HG03108 (cell line): Measurements from ENCODE around the gene CHIT1.

Source experiments
- ATAC-seq: cut with Tn5 transposase; IDR thresholded peaks from one replicate; pipeline ENCODE4 v1.9.1; 2021; ENCODE audit warnings: moderate library complexity; ENCODE audit not compliant: unreplicated experiment

The CHIT1 gene

DNA sequence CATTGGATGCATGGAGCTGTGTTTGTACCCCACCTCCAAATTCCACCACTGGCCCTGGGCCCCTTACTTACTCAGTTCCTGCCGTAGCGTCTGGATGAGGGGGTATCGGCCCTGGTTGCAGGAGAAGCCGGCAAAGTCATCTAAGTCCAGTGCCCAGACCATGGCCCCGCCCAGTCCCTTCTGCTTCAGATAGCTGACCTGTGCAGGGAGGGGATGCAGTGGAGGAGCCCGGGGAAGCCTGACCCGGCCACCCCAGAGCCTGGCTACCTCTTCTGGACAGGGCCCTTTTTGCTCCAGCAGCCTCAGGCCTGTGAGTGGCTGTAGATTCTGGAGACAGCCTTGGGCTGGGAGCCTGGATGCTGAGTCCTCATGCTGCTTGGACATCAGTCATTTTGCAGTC is 11.8 kb downstream of the CHIT1 start:
- no peak for ATAC-seq

DNA sequence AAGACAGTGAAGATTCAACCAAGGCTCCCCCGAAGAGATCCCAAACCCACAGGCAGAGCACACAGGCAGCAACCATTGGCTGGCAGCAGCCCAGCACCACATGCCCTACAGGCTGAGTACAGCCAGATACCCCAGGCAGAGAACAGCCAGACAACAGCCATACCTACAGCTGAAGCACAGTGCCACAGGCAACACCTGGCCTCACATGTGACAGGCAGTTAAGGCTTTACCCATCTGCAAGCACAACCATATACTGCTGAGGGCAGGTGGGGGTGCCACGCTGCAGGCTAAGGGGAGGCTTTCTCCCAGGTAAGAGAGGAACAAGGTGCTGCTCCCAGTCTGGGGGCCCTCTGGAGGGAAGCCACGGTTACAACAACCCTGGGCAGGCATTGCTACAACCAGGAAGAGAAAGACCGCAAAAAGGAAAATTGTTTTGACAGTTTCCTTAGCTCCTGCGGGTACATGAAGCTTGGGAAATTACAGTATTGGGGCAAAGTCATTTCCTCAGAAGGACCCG is 12.3 kb downstream of the CHIT1 start:
- ATAC-seq: no peak

DNA sequence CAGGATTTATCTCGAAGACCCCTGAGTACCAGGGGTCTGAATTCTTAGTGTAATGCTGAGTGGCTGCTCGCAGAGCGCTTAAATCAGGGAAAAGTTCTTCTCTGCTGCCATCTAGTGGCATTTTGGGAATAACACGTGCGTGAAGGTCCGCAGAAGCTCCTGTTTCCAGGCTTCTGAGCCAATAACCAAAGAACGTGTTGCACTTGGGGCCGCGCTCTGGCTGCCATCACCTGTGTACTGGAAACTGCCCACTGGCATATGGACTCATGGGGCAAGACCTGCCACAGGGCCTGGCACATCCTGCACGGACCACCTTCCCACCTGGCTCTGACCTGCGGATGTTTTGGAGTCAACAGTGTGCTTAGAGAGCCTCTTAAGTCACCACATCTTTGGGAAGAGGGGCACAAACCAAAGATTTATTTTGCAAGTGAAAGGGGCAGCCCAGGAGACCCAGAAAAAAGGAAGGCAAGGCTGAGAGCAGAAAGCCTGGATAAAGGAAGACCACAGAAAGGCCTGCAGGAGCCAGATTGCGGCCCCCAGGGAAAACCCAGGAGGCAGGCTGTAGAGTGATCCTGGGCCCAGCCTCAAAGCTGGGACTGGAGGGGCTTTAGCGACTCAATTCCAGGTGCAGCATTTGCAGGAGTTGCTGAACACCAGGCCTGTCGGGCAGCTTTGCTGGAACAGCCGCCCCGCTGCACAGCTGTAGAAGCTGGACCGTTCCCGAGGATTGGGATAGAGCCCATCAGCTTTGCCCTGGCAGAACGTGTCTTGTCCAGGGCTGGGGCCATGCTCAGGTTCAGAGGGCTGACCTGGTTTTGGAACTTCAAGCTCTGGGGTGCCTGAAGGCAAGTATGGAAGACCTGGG is 13.0 kb downstream of the CHIT1 start:
- no peak for ATAC-seq

DNA sequence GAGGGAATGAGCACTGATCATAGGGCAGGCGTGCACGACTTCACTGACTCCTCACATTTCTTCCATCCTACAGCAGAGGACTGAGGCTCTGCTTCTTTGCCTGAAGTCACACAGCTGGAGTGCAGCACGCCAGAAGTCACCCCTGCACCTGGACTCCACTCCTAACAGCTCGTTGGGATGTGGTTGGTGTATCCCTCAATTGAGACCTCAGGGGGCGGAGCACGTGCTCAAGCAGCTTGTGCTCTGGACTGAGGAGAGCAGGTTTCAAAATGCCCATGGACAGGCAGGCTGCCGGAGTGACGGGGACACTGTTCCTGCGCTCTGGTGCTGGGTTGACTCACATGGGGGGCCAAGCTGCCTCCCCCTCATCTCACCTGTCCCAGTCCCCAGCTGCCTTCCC is 13.9 kb downstream of the CHIT1 start:
- ATAC-seq: no peak

DNA sequence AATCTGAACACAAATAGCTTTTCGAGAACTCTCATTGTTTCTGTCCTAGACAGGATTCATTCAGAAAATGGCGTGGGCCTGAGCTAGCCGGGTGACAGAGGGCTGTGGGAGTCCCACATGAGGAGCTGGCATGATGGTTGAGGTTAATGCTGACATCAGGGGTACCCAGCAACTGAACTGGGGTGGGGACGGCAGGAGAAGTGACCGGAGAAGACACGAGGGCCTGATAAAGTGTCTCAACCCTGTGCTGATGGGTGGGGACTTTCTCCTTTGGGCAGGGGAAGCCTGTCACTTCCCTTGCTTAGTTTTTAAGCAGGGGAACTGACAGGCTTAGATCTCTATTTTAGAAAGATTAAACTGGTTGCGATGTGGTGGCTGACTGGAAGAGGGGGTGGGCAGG is 14.6 kb downstream of the CHIT1 start:
- no peak for ATAC-seq

DNA sequence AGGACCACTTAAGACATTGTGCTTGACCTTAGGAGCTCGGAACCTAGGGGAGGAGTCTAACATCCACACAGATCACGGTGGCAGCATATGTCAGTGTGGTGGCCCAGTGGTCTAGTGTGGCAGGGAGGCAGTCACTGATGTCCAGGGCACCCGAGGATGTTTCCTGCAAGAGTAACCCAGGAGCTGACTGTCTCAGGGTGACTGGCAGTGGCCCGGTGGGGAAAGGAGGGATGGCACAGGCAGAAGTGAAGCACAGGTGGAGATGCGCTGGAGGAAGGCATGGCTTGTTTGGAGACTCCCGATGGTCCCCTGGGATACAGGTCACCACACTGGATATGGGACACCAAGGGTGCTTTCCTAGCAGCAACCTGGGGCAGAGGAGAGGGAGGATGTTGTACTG is 16.3 kb downstream of the CHIT1 start:
- ATAC-seq: no peak

DNA sequence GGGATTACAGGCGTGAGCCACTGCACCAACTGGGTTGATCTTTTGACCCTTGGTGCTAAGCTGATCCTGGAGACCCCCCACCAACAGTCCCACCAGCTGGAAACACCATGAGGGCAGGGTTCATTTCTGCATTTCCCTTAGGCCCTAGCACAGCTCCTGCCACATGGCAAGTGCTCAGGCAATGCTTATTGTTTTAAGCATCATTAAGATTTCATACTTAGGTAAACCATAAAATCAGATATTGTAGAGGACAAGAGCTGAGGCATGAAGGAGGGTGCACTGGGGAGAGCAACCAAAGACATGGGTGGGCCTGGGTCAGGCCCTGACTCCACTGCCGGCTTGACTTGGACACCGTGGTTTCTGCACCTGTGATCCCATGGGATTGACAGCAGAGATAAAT is 17.7 kb downstream of the CHIT1 start:
- ATAC-seq: no peak

DNA sequence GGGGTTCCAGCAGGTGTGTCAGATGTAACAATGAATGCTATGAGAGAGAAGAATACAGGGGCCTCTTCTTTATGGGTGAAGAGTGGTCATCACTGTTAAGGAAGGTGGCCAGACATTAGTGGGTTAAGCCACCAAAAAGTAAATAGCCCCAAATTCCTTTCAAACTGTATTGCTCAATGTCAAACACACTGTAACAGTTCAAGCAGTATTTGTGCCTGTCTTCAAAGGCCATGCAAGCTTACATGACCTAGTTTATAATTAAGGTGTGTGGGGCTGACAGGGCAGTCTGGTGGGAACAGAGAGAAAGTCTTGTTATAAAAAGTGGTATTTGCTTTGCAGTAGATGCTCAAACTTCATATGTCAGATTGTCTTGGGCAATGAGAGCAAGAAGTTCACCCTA is 18.5 kb downstream of the CHIT1 start:
- ATAC-seq: no peak

DNA sequence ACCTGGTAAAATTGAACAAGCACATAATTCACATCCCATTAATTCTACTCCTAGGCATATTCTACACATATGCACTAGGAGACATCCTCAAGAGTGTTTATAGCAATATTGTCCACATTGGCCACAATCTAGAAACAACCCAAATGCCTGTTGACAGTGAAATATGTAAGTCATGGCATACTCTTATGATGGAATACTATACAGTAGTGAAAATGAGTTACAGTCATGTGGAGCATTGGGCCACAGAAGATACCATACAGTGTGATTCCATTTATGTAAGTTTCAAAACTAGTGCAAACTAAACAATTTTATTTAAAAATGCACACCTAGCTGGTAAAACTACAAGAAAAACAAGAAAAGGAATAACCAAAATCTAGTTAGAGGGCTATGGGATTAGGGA is 19.1 kb downstream of the CHIT1 start:
- ATAC-seq: no peak

DNA sequence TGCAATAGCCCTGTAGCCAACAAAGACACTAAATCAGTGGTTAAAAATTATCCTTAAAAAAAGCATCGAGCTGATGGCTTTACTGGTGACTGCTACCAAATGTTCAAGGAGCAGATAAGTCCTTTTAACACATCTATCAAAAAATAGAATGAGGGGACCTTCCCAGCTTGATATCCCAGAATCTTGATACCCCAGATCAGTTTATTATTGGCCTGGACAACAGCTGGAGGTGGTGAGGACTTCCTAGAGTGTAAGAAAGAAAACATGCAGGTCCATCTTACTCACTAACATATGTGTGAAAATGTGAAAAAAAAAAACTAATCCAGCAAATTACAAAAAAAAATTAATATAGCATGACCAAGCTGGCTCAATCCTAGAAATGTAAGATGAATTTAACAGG is 21.3 kb downstream of the CHIT1 start:
- no peak for ATAC-seq

DNA sequence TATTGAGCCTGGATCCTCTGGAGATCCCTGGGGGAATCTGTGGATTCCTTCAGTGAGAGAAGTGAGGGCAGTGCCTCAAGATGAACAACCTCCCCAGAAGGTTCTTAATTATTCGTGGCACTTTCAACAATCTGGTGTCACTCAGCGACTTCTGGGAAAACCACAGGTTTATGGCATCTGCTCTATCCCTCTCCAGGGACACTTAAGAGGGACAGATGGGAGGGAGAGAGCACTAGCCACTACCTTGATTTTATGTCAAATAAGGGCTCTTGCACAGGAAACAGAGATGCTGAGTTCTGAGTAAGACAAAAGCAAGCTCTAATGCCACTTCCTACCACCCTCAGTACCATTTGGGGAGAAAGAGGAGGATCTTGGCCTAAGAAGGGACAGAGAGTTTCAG is 21.7 kb downstream of the CHIT1 start:
- ATAC-seq: no peak

DNA sequence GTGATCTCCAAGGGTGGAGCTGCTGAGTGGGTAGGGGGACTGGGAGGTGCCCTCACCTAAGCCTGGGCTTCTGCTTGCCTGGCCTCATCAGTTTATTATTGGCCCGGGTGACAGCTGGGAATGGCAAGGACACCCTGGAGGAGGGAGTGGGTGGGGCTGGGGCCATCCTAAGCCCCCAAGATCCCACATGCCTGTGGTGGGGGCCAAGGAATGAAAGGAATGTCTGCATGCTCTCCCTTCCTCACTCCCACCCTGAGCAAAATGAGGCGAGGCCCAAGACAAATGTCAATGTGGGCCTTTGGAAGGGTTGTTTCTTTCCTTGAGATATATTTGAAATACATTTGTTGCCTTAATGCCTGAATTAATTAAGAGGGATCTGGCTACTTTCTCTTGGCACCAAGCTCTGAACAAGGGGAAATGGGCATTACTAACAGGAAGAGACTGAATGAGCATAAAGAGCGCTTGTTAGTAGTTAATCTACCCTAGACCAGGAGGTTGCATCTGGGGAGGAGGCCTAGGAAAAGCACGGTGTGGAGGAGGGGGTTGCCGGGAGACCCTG is 23.3 kb downstream of the CHIT1 start:
- ATAC-seq: no peak

DNA sequence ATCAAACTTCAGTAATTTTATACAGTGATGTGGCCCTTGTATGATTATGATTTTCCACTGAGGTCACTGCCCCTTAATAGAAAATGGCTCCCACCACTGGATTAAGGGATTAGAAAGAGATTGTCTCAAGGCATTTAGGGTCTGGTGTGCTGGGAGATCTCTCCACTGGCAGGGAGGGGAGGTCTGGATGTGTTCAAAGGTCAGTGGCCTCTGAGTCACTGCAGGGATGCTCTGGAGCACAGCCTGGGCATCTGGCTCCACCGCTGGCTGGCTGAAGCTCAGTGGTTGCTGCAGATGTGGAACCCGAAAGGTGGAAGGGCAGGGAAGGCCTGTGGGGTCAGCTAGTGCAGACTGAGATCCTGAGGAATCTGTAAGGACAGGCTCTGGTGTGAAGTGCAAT is 24.7 kb downstream of the CHIT1 start:
- no peak for ATAC-seq

DNA sequence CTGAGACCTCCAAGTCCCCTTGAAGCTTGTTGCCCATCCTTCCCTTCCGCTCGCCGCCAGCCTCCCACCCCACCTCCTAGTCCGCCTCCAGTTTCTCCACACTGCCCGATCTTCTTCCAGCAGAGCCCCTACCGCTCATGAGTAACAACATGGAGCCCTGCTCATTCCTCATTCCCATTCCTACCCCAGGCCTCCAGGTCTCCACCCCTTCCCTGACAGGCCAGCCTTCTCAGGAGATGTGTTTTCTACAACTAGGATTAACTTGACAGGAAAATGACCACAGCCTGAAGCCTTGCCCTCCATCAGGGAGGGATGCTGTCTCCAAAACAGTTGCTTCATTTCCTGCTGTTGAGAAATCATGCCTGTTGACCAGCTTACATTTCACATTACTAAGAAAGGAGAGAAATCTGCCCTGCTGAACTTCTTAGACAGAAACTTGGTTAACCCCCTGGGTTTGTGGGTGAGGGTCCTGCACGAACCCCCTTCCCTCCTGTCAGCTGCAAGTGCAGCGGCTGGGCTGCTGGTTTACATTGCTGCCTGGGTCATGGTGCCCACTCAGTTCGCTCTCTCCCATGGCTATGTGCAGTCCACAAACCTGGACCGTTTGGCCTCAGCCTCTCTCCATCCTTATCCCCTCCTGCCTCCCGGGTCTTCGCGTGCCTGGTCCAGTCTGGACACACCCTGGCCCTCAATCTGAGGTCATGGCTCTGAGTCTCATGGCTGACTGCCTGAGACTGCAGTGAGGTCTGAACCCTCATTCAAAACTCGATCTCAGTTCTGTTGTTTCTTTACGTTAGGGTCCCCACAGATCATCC is 26.8 kb downstream of the CHIT1 start:
- ATAC-seq: no peak

DNA sequence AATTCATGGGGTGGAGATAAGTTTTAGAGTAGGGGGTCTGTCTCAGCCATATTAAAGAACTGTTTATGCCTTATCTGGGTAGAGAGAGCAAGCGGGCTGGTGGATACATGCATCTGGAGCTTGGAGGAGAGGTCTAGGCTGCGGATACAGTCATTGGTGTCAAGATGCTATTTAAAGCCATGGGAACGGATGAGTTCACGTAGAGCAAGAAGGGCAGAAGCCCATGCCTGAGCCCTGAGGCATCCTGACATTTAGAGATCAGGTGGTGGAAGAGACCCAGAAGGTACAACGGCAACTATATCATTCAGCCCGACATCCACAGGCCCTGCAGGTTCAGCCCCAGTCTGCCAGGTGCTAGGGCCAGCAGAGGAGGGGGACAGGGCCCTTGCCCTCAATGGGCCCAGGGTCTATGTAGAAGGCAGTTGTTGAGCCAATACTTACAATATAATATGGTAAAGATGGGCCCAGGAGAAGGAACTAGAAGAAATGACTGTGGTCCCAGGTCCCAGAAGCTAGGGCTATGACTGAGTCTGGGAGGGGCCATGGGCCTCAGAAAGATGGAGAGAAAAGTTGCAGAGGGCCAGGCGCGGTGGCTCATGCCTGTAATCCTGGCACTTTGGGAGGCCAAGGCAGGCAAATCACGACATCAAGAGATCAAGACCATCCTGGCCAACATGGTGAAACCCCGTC is 27.8 kb downstream of the CHIT1 start:
- ATAC-seq: no peak

DNA sequence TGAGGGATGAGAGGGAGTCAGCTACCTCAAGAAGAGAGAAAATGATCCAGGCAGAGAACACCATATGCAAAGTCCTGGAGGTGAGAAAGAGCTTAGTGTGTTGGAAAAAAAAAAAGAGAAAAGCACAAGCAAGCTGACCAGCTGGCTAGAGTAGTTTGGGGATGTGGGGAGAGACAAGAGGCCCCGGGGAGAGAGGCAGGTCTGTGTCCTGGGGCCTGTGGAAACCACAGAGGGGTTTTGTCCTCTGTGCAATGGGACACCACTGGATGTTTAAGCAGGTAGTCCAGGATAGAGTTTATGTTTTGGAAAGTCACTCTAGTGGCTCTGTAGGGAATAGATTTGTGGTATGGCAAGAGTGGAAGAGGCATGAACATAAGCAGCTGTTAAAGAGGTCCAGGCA is 28.6 kb downstream of the CHIT1 start:
- no peak for ATAC-seq

DNA sequence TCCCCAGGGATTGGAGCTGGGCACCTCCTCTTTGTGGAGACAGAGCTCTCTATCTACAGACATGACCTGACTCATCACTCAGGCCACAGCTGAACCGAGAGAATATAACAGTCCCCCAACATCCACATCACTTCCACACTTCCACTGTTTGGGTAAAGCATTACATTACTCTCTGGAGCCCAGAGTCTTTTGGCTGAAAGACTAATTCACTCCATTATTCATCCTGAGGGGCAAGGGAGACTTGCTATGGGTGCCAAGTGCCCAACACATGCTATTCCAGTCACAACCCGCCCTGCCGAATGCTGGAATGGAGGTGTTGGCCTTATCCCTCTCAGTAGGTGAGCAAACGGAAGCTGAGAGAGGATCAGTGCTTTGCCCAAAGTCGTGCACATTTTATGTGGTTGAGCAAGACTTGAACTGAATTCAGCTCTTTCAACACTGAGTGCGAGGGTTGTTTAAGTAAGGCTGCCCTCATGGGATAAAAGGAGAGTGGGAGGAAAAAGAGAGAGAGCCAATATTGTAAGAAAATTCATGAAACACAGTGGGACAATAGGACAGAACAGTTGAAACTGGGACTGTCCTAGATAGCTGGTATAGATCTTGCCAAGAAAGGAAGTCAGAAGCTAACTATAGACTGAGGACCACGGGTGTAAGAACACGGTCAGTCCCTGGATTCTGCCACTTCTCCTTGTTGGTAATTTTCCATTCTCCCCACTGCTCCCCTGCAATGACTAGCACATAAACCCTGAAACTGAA is 29.5 kb downstream of the CHIT1 start:
- no peak for ATAC-seq

DNA sequence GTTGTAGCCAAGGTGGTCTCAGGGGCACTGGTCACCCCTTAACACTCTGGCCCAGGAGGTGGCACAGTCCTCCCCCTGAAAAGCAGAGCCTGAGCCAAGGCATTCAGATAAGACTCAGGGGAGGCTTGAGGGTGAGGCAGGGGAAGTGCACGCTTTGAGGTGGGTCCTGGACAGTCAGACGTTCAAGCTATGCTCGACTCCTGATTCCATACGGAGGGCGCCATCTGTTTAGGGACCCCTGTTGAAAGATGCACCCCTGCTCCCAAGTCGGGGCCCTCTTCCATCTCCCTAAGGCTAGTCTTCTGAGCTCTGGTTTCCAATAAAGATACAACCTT is 30.0 kb downstream of the CHIT1 start:
- no peak for ATAC-seq

DNA sequence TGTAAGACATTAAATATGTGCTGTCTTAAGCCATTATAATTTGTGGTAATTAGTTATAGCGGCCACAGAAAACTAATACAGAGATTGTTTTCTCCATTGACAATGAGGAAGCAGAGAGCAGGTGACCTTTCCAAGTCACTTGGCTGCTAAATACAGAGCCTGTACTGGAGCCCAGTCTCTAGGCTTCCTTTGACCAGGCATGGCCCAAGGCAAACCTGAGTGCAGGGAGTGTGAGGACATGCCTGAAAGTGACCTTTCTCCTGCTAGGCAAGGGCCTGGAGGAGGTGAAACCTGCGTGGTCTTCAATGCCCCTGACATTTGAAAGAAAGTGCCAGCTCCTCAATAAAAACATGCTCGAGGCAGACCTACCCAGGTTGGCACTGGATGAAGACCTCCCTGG is 30.5 kb downstream of the CHIT1 start:
- no peak for ATAC-seq

DNA sequence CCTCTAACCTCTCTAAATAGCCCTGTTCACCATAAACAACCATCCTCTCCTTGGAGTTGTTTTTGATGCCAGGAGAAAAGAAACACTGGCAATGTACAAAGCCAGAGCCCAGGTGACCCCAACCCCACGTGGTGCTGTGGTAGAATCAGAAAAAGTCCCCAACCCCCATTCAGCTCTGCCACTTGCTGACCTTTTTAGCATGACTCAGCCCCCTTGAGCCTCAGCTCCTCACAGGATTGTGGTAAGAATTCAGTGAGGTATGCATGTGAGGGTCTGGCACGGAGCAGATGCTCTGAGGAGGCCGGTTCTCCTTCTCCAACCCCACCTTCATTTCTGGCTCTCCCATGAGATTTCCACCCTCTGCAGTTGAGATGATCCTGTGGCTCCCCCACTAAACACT is 31.8 kb downstream of the CHIT1 start:
- ATAC-seq: no peak

DNA sequence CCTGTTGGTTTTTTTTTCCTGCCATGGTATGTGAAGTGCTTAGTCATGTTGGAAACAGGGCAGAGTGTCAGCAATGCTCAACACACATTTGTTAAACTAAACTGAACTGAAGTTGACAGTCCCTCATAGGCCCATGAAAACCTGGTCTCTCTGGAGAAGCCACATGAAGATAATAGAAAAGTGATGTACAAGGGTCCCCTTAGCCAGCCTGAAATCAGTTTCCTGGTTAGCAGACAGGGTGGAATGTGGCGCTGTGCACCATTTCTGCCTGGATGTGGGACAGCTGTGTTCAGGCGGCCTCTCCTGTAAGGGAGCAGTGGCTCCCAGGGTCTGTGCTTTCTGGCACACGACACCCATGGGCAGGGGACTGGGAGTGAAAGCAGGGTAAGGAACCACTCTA is 33.1 kb downstream of the CHIT1 start:
- no peak for ATAC-seq
